K562 (cell line): ENCODE data around the gene C16orf89. TPM values are rescaled to one million over a fixed set of nuclear protein-coding genes. Genes with fewer than 3 reads are reported as not detected.

Experiments
- ZNF318 ChIP-seq, 2 experiments: fragments of 450-650 bp; IDR thresholded peaks; 2 replicates each; pipeline ENCODE4 v1.6.1; 2016; ENCODE audit warnings: mild to moderate bottlenecking in 2 of 2, borderline replicate concordance in 1 of 2, low read depth in 1 of 2, moderate library complexity in 1 of 2
- polyA plus RNA-seq, 8 experiments: library from polyadenylated mRNA; depleted of rRNA in 4 of 8; stranded (reverse) in 5 of 8; unstranded in 3 of 8; fragments of >200 nt; fragmentation: Nextera tagmentation in 2 of 8; fragmentation: Illumina TruSeq in 1 of 8; extraction: Ambion mirVana in 2 of 8; extraction: Trizol in 1 of 8; gene quantifications; 2 replicates each; pipeline versions ENCODE4 v1.2.1 to v1.2.3, GENCODE V29; 2011 to 2014; ENCODE audit warnings: inconsistent platforms in 1 of 8, missing spikeins in 1 of 8
- total RNA-seq, 7 experiments: library from RNA; depleted of rRNA in 6 of 7; stranded (reverse); fragments of >200 nt in 6 of 7; fragmentation: Illumina TruSeq in 2 of 7; extraction: Trizol in 2 of 7; gene quantifications; 2 replicates each; pipeline versions ENCODE4 v1.2.1 to v1.2.3, GENCODE V29; 2011 to 2021; ENCODE audit warnings: low replicate concordance in 1 of 7

The C16orf89 gene
- total and polyA plus RNA-seq, 9 of the 15 experiments (the other 6 are each of a cell fraction or from before 2014, with no cell fraction given) = not detected

GRCh38 chr16:5031601-5032000 is 34.2 kb downstream of the C16orf89 start (continued):
- no peak for TF ChIP-seq ZNF318 (IDR thresholded peaks at IDR 0.05; ENCODE audit: borderline replicate concordance in 1 of 2, low read depth in 1 of 2)
